K562 (cell line): ENCODE results near the gene ZNF672. TPM values are rescaled to one million over a fixed set of nuclear protein-coding genes. Genes with fewer than 3 reads are reported as not detected.

Experiments
- ATF7 ChIP-seq: fragments of 450-650 bp; IDR thresholded peaks from 2 replicates; pipeline ENCODE4 v1.7.1; 2014; ENCODE audit warnings: mild to moderate bottlenecking, moderate library complexity
- GATAD2A ChIP-seq: fragments of 450-650 bp; IDR thresholded peaks from 2 replicates; pipeline ENCODE4 v1.6.1; 2017
- LCOR ChIP-seq: sonication (generic); formaldehyde crosslinking; IDR thresholded peaks from 2 replicates; pipeline ENCODE4 v1.8.0; 2022; ENCODE audit warnings: mild to moderate bottlenecking, missing genetic modification reagents
- NFYB ChIP-seq: IDR thresholded peaks from 2 replicates; pipeline ENCODE4 v1.6.1; 2011; ENCODE audit warnings: mild to moderate bottlenecking, moderate library complexity; ENCODE audit not compliant: insufficient read length; ENCODE audit errors: extremely low read depth
- REST ChIP-seq, 2 experiments: fragments of 450-650 bp; formaldehyde crosslinking in 1 of 2; IDR thresholded peaks; 2 replicates each; pipeline versions ENCODE4 v1.4.0 to v1.6.1; 2014 to 2020; ENCODE audit warnings: mild to moderate bottlenecking in 2 of 2, borderline replicate concordance in 1 of 2, low read depth in 1 of 2
- SOX6 ChIP-seq: fragments of 450-650 bp; IDR thresholded peaks from 2 replicates; pipeline ENCODE4 v1.6.1; 2014; ENCODE audit warnings: mild to moderate bottlenecking
- STAT6 ChIP-seq: sonication (generic); formaldehyde crosslinking; IDR thresholded peaks from 2 replicates; pipeline ENCODE4 v1.8.1; 2023; ENCODE audit warnings: mild to moderate bottlenecking, missing genetic modification reagents
- TCF7L2 ChIP-seq: fragments of 150-350 bp; IDR thresholded peaks from 2 replicates; pipeline ENCODE4 v1.6.1; 2016; ENCODE audit warnings: low read depth, mild to moderate bottlenecking, low read length, moderate library complexity
- ZNF224 ChIP-seq: sonication (generic); formaldehyde crosslinking; IDR thresholded peaks from 2 replicates; pipeline ENCODE4 v1.8.0; 2022; ENCODE audit warnings: mild to moderate bottlenecking, missing genetic modification reagents
- ZNF398 ChIP-seq: fragments of 250-450 bp; sonication (Bioruptor Pico); IDR thresholded peaks from 2 replicates; pipeline ENCODE4 v1.8.0; 2021; ENCODE audit warnings: moderate library complexity, mild to moderate bottlenecking, inconsistent platforms
- ZNF444 ChIP-seq: fragments of 250-450 bp; sonication (Bioruptor Pico); IDR thresholded peaks from 2 replicates; pipeline ENCODE4 v1.4.0; 2020; ENCODE audit warnings: mild to moderate bottlenecking, moderate library complexity
- ZNF655 ChIP-seq: fragments of 250-450 bp; sonication (Bioruptor Pico); IDR thresholded peaks from 2 replicates; pipeline ENCODE4 v1.5.0; 2021
- polyA plus RNA-seq, 8 experiments: library from polyadenylated mRNA; depleted of rRNA in 4 of 8; stranded (reverse) in 5 of 8; unstranded in 3 of 8; fragments of >200 nt; fragmentation: Nextera tagmentation in 2 of 8; fragmentation: Illumina TruSeq in 1 of 8; extraction: Ambion mirVana in 2 of 8; extraction: Trizol in 1 of 8; gene quantifications; 2 replicates each; pipeline versions ENCODE4 v1.2.1 to v1.2.3, GENCODE V29; 2011 to 2014; ENCODE audit warnings: inconsistent platforms in 1 of 8, missing spikeins in 1 of 8
- total RNA-seq, 7 experiments: library from RNA; depleted of rRNA in 6 of 7; stranded (reverse); fragments of >200 nt in 6 of 7; fragmentation: Illumina TruSeq in 2 of 7; extraction: Trizol in 2 of 7; gene quantifications; 2 replicates each; pipeline versions ENCODE4 v1.2.1 to v1.2.3, GENCODE V29; 2011 to 2021; ENCODE audit warnings: low replicate concordance in 1 of 7

Gene ZNF672
- total and polyA plus RNA-seq, 9 of the 15 experiments (the other 6 are each of a cell fraction or from before 2014, with no cell fraction given), result 1.9 to 57.9 (median 24.1) TPM

GRCh38 chr1:248890549-248891498 is 52.8 kb downstream of the ZNF672 start (continued):
- TF ChIP-seq ZNF655 (CRISPR knock-in tag) (no peak), NFYB (no peak), STAT6 (no peak), SOX6 (no peak), GATAD2A (0 out of 2 replicates have a peak, but pooled peaks have one; percentile 57), ZNF398 (CRISPR knock-in tag) (no peak), REST (IDR thresholded peaks at IDR 0.05; ENCODE audit: borderline replicate concordance) (no peak), REST (CRISPR knock-in tag; IDR thresholded peaks at IDR 0.05; ENCODE audit: low read depth) (no peak), LCOR (no peak), TCF7L2 (no peak), ZNF444 (no peak), ATF7 (no peak), ZNF224 (CRISPR knock-in tag) (no peak)
